DND-41 (cell line): ENCODE measurements around the gene CPPED1.

Experiments used
- ATAC-seq: fragments of 200-7000 bp; cut with Tn5 transposase; 3 replicates; pipeline ENCODE4 v1.9.1; 2021; ENCODE audit warnings: low read depth; ENCODE audit not compliant: insufficient read depth
- DNase-seq: peaks from one replicate; pipeline ENCODE4 v3.0.0-alpha.2; 2020
- H2AFZ ChIP-seq: 2 replicates; pipeline ENCODE4 v1.6.0; 2012; ENCODE audit warnings: low read depth, low read length
- H3K27ac ChIP-seq: 2 replicates; pipeline ENCODE4 v1.5.1; 2012; ENCODE audit warnings: low read length, inconsistent platforms
- H3K27me3 ChIP-seq: fragments of 200-600 bp; sonication (generic); 2 replicates; pipeline ENCODE4 v1.6.0; 2012; ENCODE audit warnings: low read length, mild to moderate bottlenecking, inconsistent platforms; ENCODE audit not compliant: insufficient read depth, poor library complexity
- H3K36me3 ChIP-seq: 2 replicates; pipeline ENCODE4 v1.5.1; 2012; ENCODE audit warnings: low read length, inconsistent platforms; ENCODE audit not compliant: insufficient read depth
- H3K4me1 ChIP-seq: 2 replicates; pipeline ENCODE4 v1.5.1; 2012; ENCODE audit warnings: mild to moderate bottlenecking, low read length; ENCODE audit not compliant: insufficient read depth
- H3K4me2 ChIP-seq: 2 replicates; pipeline ENCODE4 v1.6.0; 2012; ENCODE audit warnings: mild to moderate bottlenecking, moderate library complexity, low read length, inconsistent platforms; ENCODE audit not compliant: insufficient read depth
- H3K4me3 ChIP-seq, 2 experiments: fragments of 200-600 bp in 1 of 2; shearing (Covaris generic) in 1 of 2; 2 replicates each; pipeline ENCODE4 v1.5.1; 2012 to 2016; ENCODE audit warnings: inconsistent platforms in 2 of 2, low read length in 2 of 2, mild to moderate bottlenecking in 2 of 2, low read depth in 1 of 2, moderate library complexity in 1 of 2
- H3K79me2 ChIP-seq: 2 replicates; pipeline ENCODE4 v1.6.0; 2012; ENCODE audit warnings: low read length, inconsistent platforms; ENCODE audit not compliant: insufficient read depth
- H3K9ac ChIP-seq: 2 replicates; pipeline ENCODE4 v1.6.0; 2012; ENCODE audit warnings: low read depth, mild to moderate bottlenecking, inconsistent platforms, low read length, moderate library complexity
- H3K9me3 ChIP-seq: 2 replicates; pipeline ENCODE4 v1.5.1; 2012; ENCODE audit warnings: low read length, moderate library complexity, mild to moderate bottlenecking, inconsistent platforms; ENCODE audit not compliant: insufficient read depth, severe bottlenecking
- H4K20me1 ChIP-seq: 2 replicates; pipeline ENCODE4 v1.6.0; 2012; ENCODE audit warnings: low read length; ENCODE audit not compliant: insufficient read depth
- CTCF ChIP-seq: IDR thresholded peaks from 2 replicates; pipeline ENCODE4 v1.5.1; 2012; ENCODE audit warnings: borderline replicate concordance, low read length, moderate library complexity, mild to moderate bottlenecking; ENCODE audit not compliant: poor library complexity, severe bottlenecking; ENCODE audit errors: extremely low read depth
- EZH2 ChIP-seq: IDR thresholded peaks from 3 replicates; pipeline ENCODE4 v1.6.1; 2012; ENCODE audit warnings: borderline replicate concordance, low read depth, mild to moderate bottlenecking, moderate library complexity, low read length, inconsistent platforms; ENCODE audit not compliant: severe bottlenecking

The CPPED1 gene

GRCh38 chr16:12674524-12674923, 129.2 kb downstream of the CPPED1 start:
- Histone ChIP-seq H3K4me2 (no peak overlapping the region), H3K9me3 (no peaks in the 10 kb centered on the region), H4K20me1 (no peaks in the 10 kb centered on the region), H3K27me3 (no peaks in the 10 kb centered on the region), H3K36me3 (no peaks in the 10 kb centered on the region), H3K4me3 (no peak overlapping the region), H3K9ac (no peak overlapping the region), H3K4me1 (peaks cover 11% of the 10 kb centered on the region), H3K79me2 (no peaks in the 10 kb centered on the region), H3K27ac (no peak overlapping the region), H2AFZ (no peak overlapping the region)
- ATAC-seq (no peak), DNase-seq (no peak)
- no peak for TF ChIP-seq CTCF
- no peak for TF ChIP-seq EZH2

- no peak for DNase-seq
- no peaks in the 10 kb centered on the region for H3K36me3 ChIP-seq
- no peak for TF ChIP-seq CTCF
- TF ChIP-seq EZH2: no peak
- no peak overlapping the region for H3K4me3 ChIP-seq
- H3K27ac ChIP-seq: no peak overlapping the region
- ATAC-seq: no peak
- H3K4me2 ChIP-seq: no peak overlapping the region
- no peaks in the 10 kb centered on the region for H3K9me3 ChIP-seq
- H4K20me1 ChIP-seq: no peaks in the 10 kb centered on the region
- no peak overlapping the region for H3K9ac ChIP-seq
- H3K27me3 ChIP-seq: no peaks in the 10 kb centered on the region
- H3K4me1 ChIP-seq: peaks cover 11% of the 10 kb centered on the region
- H2AFZ ChIP-seq: no peak overlapping the region
- H3K79me2 ChIP-seq: no peaks in the 10 kb centered on the region
Observed at GRCh38 chr16:12674071-12674470, 129.6 kb downstream of the CPPED1 start.

GRCh38 chr16:12673466-12673865, 130.2 kb downstream of the CPPED1 start:
- no peak overlapping the region for H3K4me3 ChIP-seq
- no peaks in the 10 kb centered on the region for H4K20me1 ChIP-seq
- DNase-seq: no peak
- H3K27ac ChIP-seq: no peak overlapping the region
- H3K79me2 ChIP-seq: no peaks in the 10 kb centered on the region
- ATAC-seq: no peak
- no peak overlapping the region for H3K4me2 ChIP-seq
- no peaks in the 10 kb centered on the region for H3K36me3 ChIP-seq
- no peak overlapping the region for H2AFZ ChIP-seq
- no peak for TF ChIP-seq EZH2
- no peak for TF ChIP-seq CTCF
- peaks cover 11% of the 10 kb centered on the region for H3K4me1 ChIP-seq
- H3K9me3 ChIP-seq: no peaks in the 10 kb centered on the region
- H3K9ac ChIP-seq: no peak overlapping the region
- no peaks in the 10 kb centered on the region for H3K27me3 ChIP-seq

GRCh38 chr16:12672986-12673385, 130.7 kb downstream of the CPPED1 start:
- no peaks in the 10 kb centered on the region for H3K27me3 ChIP-seq
- no peak overlapping the region for H3K9ac ChIP-seq
- no peaks in the 10 kb centered on the region for H3K36me3 ChIP-seq
- H3K9me3 ChIP-seq: peaks cover 3% of the 10 kb centered on the region
- no peaks in the 10 kb centered on the region for H4K20me1 ChIP-seq
- peaks cover 11% of the 10 kb centered on the region for H3K4me1 ChIP-seq
- no peaks in the 10 kb centered on the region for H3K79me2 ChIP-seq
- H3K4me3 ChIP-seq: no peak overlapping the region
- no peak overlapping the region for H3K27ac ChIP-seq
- DNase-seq (no peak), ATAC-seq (no peak)
- TF ChIP-seq EZH2 (no peak), CTCF (no peak)
- H2AFZ ChIP-seq: no peak overlapping the region
- H3K4me2 ChIP-seq: no peak overlapping the region
